Medulla oblongata (tissue), 1 donor: ENCODE measurements around the gene PPP2R2C.

Source experiments
- DNase-seq: peaks from one replicate; pipeline ENCODE4 v3.0.0-alpha.2; 2015; ENCODE audit errors: extremely low spot score

PPP2R2C gene

DNA sequence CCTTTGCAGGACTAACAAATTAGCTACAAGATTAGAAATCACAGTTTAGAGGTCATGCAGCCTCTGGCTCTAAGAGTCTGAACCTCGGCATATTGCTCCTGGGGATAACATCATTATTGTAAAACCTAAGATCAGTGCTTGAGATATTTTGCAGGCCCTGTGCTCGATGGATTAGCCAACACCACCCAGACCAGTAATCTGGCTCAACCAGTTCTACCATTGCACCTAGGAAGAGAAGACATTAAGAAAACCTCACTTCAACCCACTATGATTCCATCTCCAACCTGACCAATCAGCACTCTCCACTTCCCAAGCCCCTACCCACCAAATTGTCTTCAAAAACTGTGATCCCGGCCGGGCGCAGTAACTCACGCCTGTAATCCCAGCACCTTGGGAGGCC is 159.2 kb downstream of the PPP2R2C start:
- no peak for DNase-seq

DNA sequence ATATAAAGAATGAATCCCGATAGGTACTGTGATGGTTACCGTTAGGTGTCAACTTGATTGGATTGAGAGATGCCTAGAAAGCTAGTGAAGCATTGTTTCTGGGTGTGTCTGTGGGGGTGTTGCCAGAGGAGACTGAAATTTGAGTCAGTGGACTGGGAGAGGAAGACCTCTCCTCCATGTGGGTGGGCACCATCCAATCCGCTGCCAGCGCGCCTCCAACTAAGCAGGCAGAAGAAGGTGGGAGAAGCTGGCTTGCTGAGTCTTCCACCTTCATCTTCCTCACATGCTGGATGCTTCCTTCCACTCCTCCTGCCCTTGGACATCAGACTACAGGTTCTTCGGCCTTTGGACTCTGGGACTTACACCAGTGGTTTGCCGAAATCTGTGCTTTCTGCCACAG is 162.6 kb downstream of the PPP2R2C start:
- DNase-seq, result no peak

DNA sequence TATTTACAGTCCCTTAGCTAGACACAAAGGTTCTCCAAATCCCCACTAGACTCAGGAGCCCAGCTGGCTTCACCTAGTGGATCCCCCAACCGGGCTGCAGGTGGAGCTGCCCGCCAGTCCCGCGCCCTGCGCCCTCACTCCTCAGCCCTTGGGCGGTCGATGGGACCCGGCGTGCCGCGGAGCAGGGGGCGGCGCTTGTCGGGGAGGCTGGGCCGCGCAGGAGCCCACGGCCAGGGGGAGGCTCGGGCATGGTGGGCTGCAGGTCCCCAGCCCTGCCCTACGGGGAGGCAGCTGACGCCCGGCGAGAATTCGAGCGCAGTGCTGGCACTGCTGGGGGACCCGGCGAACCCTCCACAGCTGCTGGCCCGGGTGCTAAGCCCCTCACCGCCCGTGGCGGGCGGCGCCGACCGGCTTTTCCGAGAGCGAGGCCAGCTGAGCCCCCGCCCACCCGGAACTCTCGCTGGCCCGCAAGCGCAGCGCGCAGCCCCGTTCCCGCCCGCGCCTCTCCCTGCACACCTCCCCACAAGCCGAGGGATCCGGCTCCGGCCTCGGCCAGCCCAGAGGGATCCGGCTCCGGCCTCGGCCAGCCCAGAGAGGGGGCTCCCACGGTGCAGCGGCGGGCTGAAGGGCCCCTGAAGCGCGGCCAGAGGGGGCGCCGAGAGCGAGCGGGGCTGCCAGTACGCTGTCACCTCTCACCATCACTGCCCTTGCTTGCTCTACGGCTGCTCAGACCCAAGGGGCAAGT is 163.3 kb downstream of the PPP2R2C start:
- DNase-seq, result no peak

DNA sequence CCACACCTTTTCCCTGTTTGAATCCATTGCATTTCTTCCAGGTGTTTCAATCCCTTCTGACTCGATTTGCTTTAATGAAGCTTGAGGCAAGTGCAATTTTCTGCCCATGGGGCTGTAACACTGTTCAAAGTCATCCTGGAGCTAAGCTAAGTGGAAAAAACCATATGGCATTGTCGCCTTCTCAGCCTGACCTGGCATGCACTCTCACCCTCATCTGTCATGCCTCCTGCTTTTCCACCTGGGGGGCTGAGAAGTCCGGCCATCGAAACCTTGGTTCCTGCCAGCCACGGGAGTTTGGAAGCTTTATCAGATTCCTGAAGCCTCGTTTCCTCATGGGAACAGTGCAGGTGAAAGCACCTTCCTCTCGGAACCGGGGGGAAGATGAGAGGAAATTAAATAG is 164.5 kb downstream of the PPP2R2C start:
- DNase-seq, result no peak

DNA sequence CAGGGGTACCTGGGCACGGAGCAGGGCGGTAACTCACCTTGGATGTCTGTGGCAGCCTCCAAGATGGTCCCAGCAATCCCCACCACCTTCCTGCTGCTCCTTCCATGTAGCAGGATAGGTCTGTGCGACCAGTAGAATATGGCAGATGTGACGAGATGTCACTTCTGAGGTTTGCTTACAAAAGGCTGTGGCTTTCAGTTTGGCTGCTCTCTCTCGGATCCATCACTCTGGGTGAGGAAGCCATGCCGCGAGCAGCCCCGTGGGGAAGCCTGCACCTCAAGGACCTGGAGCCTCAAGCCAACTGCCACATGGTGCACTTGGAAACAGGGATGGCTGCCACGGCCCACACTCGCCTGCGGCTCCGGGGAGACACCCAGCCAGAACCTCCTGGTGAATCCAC is 165.2 kb downstream of the PPP2R2C start:
- no peak for DNase-seq

DNA sequence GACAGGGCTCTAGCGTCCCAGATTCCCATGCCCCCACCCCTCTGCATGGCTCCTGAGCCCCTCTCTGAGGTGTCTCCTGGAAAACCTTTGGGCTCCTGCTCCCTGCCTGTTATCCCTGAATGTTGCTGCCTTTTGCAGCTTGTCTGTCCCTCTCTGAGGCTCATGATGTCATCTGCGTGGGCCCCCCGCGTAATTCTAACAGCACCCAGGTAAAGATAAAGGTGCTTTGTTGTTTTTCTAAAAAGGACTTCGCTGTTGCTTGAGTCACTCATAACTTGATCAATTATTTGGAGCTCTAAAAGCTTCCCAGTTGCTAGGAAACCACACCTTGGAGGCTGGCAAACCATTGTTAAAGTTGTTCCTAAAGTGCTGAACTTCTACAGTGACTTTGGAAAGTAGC is 166.1 kb downstream of the PPP2R2C start:
- DNase-seq, result no peak

DNA sequence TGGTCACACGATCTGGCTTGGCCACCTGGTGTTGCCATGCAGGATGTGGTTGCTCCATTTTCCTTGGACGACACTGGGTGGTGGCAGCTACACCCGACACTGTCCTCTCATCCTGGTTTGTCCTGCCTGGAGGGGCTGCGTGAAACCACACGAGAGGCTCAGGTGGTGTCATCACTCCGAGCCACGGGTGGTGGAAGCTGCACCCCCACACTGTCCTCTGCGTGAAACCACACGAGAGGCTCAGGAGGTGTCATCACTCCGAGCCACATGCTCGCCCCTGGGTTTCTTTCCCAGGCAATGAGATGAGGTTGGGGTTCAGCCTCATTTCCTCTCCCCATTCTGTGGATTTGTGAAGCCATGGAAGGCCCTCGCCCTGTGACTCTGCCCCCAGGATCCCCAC is 168.5 kb downstream of the PPP2R2C start:
- no peak for DNase-seq

DNA sequence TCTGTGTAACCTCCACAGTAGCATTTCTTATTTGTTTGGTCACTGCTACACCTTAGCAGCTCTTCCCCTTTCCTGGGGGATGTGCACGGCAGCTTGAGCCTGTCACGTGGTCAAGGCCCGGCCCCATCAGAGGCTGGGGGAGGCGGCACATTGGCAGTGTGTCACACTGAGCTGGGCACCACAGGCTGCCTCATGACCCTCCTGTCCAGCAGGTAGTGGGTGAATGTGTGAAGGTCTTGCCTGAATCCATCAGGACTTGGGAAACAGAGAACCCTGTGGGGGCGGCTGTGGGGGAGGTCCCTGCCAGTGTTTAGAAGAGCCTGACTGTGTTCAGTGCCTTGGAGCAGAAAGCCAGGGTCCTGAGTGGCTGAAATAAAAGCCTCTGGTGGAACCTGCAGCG is 169.5 kb downstream of the PPP2R2C start:
- DNase-seq, result no peak

DNA sequence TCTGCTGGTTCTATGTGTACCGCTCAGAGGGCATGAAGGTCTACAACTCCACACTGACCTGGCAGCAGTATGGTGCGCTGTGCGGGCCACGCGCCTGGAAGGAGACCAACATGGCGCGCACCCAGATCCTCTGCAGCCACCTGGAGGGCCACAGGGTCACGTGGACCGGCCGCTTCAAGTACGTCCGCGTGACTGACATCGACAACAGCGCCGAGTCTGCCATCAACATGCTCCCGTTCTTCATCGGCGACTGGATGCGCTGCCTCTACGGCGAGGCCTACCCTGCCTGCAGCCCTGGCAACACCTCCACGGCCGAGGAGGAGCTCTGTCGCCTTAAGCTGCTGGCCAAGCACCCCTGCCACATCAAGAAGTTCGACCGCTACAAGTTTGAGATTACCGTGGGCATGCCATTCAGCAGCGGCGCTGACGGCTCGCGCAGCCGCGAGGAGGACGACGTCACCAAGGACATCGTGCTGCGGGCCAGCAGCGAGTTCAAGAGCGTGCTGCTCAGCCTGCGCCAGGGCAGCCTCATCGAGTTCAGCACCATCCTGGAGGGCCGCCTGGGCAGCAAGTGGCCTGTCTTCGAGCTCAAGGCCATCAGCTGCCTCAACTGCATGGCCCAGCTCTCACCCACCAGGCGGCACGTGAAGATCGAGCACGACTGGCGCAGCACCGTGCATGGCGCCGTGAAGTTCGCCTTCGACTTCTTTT is 170.5 kb downstream of the PPP2R2C start:
- no peak for DNase-seq

DNA sequence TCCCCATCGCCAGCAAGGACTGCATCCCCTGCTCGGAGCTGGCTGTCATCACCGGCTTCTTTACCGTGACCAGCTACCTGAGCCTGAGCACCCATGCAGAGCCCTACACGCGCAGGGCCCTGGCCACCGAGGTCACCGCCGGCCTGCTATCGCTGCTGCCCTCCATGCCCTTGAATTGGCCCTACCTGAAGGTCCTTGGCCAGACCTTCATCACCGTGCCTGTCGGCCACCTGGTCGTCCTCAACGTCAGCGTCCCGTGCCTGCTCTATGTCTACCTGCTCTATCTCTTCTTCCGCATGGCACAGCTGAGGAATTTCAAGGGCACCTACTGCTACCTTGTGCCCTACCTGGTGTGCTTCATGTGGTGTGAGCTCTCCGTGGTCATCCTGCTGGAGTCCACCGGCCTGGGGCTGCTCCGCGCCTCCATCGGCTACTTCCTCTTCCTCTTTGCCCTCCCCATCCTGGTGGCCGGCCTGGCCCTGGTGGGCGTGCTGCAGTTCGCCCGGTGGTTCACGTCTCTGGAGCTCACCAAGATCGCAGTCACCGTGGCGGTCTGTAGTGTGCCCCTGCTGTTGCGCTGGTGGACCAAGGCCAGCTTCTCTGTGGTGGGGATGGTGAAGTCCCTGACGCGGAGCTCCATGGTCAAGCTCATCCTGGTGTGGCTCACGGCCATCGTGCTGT is 171.2 kb downstream of the PPP2R2C start:
- DNase-seq, result no peak

DNA sequence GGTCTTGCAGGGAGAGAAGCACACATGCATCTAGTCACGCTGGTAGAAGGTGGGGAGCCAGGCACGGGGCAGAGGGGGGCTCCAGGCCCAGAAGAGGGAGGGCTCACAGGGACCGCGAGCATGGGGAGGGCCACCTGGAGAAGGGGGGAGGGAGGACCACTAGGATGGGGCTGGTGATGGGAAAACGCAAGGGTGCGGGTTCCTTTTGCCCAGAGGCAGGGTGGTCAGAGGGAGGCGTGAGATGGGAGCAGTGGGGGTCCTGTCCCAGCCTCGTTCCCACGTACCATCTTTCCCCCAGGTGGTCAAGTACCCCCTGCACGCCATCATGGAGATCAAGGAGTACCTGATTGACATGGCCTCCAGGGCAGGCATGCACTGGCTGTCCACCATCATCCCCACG is 172.1 kb downstream of the PPP2R2C start:
- DNase-seq, result no peak

DNA sequence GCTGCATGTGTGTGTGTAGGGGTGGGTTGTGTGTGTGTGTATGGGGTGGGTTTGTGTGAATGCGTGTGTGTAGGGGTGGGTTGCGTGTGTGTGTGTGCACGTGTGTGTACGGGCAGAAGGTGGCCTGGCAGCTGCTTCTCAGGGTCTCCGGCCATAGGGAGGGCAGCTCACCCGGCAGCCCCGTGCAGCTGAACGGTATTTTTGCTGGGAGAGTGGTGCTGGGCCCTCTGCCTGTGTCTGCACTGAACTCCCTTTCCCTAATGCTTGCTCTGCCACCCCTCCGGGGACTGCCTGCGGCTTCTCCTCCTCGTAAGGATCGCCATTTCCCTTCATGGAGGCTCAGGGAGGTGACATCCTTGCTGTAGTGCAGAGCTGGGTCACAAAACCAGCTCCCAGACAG is 172.5 kb downstream of the PPP2R2C start:
- no peak for DNase-seq

DNA sequence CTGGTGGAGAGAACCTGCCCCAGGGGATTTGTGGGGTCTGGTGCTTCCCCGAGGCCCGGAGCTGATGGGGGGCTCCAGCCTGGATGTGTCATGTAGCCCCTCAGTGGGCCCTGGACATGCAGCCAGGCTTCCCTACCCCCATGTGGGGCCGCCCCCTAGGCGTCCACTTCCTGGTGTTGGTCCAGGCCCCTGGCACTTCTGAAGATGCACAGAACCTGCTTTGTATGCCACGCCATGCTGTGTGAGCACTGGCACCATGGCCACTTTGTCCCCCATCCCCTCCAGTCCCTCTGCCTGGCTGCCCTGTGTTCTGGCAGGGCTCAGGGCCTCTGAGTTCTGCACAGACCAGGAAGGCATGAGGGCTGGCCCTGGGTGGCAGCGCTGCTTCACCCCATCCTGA is 173.6 kb downstream of the PPP2R2C start:
- DNase-seq, result no peak

DNA sequence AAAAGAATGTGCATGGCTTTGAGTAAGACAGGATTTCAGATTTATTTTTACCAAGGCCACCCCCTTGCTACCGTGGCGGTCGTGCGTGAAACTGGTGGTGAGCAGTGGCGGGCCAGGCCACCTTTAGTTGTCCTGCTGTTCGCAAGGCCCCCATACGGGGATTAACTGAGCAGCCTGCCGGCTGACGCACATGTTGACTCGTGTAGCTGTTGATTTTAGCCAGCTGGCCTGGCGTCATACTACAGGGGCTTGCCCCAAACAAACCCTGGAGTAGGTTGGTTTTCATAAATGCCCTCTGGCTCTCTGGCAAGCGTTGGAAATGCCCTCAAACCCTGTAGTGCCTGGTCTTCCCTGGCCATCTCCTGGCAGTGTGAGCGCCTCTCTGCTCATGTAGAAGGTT is 174.4 kb downstream of the PPP2R2C start:
- no peak for DNase-seq

DNA sequence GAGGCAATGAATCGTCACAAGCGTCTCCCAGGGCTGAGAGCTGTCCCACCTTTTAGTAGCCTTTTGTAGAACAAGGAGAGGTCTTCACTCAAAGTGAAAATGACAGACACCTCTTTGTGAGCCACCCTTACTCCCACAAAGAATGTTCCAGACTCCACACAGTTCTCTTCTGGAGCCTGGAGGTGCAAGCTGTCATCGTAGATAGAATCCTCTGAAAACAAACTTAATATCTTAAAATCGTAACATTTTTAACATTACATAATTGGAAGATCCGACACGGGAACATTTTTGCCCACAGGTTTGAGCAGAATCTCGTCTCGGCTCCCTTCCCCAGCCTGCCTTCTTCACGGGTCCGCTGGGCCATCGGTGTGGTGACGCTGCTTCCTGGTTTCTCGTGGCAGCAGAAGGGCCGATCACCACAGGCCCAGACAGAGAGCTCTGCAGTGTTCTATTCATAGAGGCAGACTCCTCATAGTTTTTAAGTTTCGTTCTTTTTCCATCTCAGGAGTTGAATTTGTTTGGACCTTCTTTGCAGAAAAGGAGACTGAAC is 175.1 kb downstream of the PPP2R2C start:
- DNase-seq, result no peak

DNA sequence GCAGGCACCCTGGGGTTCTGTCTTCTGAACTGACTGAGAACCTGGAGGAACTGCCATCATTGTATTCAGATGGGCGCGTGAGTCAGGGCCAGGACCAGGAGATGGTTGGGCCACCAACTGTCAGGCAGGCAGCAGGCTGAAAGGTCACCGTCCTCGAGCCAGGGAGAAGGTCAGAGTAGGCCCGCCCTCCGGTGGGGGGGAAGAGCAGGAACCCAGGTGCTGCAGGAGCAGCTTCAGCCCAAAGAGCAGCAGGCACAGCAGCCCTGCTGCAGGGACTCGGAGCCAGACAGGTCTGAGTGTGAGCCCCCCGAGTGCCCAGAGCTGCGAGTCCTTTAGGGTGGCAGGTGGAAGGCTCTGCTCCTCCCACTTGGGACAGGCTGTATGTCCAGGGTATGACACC is 176.4 kb downstream of the PPP2R2C start:
- no peak for DNase-seq

DNA sequence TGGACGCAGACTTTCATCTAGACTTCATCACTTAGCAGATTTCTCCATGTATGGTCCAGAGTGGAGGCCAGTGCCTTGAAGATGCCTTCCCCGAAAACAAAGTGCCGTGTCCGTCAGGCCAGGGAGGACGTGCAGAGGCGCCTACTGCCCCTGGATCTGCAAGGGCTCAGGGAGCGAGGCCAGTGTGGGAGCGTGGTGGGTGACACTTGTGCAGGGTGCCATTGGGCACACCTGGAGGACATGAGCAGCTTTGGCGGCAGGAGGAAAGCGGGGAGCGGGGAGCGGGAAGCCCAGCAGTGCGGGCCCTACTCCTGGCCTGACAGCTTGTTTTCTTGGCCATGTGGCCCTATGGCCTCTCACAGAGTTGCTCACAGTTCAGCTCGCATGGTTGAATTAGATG is 176.9 kb downstream of the PPP2R2C start:
- DNase-seq, result no peak

DNA sequence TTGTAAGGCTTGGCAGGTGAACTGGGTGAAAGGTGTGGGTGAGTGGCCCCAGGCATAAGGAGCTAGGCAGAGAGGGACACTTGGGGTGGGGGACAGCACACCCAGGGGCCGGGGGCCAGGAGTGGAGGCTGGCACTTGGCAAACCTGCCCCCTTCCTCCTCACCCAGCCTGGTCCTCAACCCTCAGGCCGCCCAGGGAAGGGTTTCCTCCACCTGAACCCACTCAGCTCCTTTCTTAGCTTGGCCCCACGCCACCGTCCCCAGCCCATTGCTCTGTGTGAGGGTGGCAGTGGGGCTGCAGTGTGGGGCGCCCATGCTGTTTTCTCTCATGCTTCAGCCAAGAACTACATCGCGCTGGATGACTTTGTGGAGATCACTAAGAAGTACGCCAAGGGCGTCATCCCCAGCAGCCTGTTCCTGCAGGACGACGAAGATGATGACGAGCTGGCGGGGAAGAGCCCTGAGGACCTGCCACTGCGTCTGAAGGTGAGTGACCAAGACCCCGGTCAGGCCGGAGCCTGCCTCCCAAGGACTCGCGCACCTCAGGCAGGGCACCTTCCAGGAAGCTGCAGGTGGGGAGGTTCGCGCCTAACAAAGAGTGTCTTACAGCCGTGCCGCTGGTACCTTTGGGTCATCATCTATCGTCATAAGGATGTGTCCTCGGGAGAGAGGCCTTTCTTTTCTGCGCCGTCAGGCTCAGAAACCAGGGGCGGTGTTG is 177.6 kb downstream of the PPP2R2C start:
- no peak for DNase-seq

DNA sequence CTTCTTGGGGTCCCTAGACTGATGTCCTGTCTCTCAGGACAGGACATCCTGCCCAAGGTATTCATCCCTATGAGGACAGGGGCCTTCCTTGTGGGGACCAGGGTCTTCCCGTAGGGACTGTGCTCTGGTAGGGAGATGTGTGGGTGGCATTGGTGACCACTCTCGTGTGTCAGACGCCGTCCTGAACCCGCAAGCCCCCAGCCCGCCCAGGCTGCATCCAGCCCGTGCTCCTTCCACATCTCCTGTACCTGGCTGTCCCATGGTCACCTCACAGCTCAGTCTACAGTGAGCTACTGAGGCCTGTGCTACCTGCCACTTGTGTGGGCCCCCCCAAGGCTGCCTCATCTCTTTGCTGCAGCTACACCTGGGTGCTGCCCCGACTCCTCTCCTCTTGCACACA is 178.8 kb downstream of the PPP2R2C start:
- DNase-seq, result no peak

DNA sequence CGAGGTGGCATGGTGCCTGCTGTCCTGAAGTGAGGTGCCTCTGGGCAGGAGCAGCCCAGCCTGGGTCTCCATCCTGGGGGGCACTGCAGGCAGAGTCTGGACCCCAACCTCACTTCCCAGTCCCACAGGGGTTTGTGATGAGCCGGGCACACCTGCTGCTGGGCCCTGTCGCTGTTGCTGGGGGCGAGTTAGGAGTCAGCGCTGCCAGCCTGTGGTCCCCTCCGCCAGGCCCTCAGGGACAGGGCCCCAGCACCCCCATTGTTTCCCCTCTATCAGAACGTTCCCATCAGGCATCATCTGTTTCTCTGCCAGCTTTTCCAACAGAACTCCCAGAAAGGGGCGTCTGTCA is 179.3 kb downstream of the PPP2R2C start:
- DNase-seq, result no peak

DNA sequence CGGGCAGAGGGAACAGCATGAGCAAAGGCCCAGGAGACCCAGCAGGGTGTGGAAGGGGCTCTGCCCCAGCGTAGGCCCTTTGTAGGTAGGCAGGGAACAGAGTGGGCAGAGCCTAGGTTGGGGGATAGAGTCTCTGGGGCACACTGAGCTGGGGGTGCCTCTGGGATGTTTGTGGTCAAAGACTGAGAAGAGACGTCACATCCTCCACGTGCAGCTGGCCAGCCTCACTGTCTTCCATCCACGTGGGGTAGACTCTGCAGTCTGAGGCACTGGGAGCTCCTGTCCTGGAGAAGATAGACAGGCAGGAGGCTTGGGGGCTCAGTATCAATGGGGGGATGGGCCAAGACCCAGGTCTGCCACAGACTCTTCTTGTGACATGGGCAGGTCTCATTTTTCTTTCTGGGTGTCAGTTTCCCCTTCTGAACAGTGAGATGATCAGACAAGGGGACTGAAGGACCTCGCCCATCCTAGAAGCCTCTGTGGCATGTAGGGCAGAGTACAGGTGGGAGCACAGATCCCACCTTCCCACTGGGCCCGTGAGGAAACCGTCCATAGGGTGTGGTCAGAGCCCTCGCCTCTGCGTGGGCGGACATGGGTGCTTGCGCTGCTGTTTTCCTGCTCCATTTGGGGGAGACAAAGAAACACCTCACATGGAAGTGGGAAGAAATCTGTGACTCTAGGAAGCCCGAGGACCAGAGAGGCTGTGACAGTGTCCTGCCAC is 179.9 kb downstream of the PPP2R2C start:
- DNase-seq, result no peak
